Right kidney (tissue), 1 donor: ENCODE data around the gene PSG7.
"Not testable (repeated sequence)": the region's sequence is repeated elsewhere in the genome, so short reads cannot be mapped to it uniquely, and the experiment has no call there.

Source experiments
- DNase-seq: peaks from one replicate; pipeline ENCODE4 v3.0.0-alpha.2; 2016

The PSG7 gene

DNA sequence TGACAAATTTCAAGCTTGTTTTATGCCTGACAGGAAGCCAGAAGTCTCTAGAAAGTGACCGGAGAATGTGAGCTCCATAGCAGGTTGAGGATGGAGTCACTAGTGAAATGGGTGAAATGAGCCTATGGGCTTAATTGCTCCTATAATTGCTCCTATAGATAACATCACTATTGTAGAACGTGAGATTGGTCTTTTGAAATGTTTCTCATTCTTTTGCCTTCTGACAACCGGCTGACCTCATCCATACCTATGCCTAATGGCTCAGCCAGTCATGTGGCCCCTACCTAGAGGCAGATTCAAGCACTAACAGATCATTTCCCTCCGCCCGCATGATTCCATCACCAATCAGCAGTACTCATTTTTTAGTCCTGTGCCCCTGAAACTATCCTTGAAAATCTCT is 23.5 kb downstream of the PSG7 start:
- DNase-seq = not testable (repeated sequence)

DNA sequence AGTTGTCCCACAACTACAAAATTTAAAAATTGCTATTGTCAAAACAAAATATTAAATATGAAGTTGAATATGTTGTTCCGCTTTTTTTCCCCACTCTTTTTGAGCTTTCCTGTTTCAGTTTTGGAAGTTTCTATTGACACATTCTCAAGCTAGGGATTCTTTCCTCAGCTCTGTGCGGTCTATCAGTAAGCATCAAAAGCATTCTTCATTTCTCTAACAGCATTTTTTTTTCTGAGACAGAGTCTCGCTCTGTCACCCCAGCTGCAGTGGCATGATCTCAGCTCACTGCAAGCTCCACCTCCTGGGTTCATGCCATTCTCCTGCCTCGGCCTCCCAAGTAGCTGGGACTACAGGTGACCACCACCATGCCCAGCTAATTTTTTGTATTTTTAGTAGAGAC is 24.1 kb downstream of the PSG7 start:
- not testable (repeated sequence) for DNase-seq

DNA sequence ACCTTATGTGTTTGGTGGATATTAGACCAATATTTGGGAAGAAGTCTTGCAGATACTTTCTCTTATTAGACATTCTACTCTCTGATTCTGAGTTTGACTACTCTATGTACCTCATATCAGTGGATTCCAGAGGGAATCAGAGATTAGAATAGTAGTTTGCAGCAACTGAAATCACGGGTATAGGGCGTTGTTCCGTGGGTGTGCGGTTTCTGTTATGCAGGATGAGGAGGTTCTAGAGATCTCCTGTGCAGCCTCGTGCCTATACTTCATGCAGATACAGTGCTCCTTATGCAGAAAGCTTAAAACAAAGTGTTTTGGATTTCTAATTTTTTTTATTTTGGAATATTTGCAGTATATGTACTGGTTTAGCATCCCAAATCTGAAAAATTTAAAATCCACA is 25.3 kb downstream of the PSG7 start:
- DNase-seq = not testable (repeated sequence)

GRCh38 chr19:42906162-42906561 is 30.8 kb downstream of the PSG7 start:
- DNase-seq = not testable (repeated sequence)

- not testable (repeated sequence) for DNase-seq
Measured at GRCh38 chr19:42900561-42900960, 36.4 kb downstream of the PSG7 start.

DNA sequence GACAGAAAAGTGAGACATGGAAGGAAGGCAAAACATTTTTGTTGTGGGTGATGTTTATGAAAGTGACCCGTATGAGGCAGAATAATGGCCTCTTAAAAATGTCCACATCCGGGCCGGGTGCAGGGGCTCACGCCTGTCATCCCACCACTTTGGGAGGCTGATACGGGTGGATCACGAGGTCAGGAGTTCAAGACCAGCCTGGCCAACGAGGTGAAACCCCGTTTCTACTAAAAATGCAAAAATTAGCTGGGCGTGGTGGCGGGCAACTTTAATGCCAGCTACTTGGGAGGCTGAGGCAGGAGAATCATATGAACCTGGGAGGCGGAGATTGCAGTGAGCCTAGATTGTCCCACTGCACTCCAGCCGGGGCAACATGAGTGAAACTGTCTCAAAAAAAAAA is 37.3 kb downstream of the PSG7 start:
- DNase-seq = not testable (repeated sequence)

- DNase-seq = not testable (repeated sequence)
Measured at GRCh38 chr19:42899110-42899509, 37.9 kb downstream of the PSG7 start.

DNA sequence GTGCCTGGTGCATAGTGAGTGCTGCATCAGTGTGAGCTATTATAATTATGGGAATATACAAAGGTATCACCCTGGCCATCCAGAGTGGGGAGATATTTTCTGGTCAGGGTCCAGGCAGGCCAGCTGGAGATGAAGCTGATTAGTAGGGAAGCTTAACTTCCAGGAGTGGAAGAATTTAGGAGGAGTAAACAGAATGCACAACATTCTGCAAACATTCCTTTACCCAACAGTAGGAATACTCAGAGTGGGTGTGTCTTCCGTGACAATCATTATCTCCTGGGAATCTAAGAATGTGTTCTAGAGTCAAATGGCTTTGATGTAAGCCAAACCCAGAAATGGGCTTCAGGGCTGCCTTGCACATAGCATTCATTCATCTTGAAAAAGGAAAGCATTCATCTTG is 38.4 kb downstream of the PSG7 start:
- not testable (repeated sequence) for DNase-seq

- not testable (repeated sequence) for DNase-seq
Measured at GRCh38 chr19:42897729-42898128, 39.3 kb downstream of the PSG7 start.

DNA sequence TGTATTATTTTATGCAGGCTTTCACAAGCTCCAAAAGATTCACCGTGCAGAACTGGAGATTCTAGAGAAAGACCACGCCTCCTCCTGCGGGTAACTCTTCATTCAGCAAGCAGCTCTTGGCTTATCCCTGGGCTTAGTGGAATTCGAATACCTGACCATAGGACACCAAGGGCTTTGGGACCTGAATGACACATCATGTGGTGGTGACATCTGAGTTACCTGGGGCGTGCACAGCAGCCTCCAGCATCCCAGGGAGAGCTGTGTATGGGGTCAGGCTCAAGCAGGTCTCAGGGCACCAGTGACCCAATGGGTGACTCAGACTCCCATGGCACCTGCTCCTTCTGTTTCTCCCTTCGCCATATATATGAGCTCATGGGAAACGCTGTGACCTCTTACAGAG is 46.6 kb downstream of the PSG7 start:
- DNase-seq = not testable (repeated sequence)

DNA sequence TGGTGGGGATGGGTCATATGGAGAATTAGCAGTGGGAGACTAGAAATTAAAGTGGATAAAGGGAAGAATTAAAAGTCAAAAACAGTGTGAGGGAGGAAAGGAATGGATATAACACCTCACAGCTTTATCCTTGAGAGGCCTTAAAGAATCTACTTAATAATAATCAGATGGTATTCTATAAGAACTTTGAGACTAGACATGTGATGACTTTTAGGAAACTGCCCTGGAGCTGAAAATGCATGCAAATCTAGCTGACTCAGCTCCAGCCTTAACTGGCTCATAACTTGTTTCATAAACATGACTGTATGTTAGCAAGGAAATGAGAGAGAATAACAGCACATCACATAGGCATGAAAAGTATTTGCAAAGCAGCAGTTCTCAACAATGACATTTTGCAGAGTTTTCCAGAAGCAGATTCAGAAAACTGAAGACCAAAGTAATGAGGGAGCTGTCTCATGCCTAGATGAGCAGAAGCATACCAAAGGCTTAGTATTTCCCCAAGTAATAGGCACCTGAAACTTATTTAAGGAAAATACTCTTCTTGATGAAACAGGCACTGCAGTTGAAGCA is 49.0 kb downstream of the PSG7 start:
- DNase-seq = not testable (repeated sequence)

DNA sequence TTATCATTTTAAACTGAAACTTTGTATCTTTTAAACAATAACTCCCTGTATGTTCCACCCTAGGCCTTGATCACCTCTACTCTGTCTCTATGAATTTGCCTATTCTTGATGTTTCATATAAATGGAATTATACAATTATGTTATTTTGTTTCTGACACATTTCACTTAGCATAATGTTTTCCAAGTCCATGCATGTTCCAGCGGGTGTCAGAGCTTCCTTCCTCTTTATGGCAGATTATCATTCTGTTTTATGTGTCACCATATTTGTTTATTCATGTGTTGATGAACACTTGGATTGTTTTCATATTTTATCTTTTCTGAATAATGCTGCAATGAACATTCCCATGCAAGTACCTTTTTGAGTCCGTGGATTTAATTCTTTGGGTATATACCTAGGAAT is 54.3 kb downstream of the PSG7 start:
- not testable (repeated sequence) for DNase-seq

DNA sequence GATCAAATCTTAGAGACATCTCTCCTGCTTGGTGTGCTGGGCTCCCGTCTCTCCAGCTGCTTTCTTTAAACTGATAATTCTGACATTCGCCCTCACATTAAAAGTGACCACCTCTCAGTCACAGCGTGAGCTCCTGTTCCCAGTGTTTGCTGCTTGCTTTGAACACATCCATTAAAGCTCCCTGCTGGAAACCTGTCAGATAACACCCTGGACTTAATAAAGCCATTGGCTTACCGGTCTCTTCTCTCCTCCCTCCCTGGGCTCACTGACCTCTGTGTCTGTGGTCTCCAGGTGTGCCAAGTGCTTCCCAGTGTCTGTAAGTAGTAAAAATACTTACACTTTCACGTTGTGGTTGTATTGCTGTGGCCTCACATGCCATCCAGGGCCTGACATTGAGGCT is 55.0 kb downstream of the PSG7 start:
- not testable (repeated sequence) for DNase-seq

DNA sequence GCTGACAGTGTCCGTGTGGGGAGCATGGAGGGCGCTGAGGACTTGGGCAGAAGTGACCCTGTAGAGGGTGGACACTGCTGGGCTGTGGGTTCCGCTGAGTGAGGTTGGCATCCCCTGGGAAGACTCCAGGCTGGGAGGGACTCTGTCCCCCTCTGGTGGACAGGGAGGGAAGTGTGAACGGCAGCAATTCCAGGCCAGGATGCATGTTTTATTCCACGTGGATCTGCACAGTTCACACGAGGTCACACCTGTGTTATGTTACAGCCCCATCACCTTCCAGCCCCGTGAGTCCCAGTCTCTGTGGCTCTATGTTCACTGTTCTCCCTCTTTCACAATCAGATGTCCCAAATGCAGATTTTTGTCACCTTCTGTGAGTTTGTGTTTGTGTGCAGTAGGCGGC is 55.7 kb downstream of the PSG7 start:
- DNase-seq = not testable (repeated sequence)

- not testable (repeated sequence) for DNase-seq
Measured at GRCh38 chr19:42880621-42881020, 56.4 kb downstream of the PSG7 start.

GRCh38 chr19:42879613-42880012 is 57.4 kb downstream of the PSG7 start, which contains the start of gene PSG1:
Gene PSG1 (minus strand): TSS chr19:42879713. CDS start chr19:42879581, 132 bp downstream.
- DNase-seq = no peak

GRCh38 chr19:42876596-42876995 is 60.4 kb downstream of the PSG7 start:
- DNase-seq = not testable (repeated sequence)

DNA sequence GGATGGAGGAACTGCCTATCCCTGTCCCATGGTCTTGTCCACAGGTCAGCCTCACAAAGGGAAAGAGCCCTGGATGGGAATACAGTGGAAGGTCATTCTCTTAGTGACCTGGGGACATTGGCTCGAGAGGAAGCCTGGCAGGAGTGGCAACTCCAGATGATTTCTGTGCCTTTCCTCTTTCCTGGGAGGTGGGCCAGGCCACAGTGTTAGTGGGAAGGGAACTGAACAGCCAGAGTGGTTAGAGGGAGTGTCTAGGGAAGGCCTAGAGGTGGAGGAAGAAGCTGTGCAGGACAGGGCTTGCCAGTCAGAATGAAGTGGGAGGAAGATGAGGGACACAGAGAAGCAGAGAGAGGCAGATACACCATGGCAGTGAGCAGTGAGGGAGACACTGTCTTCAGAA is 61.1 kb downstream of the PSG7 start:
- DNase-seq = not testable (repeated sequence)

- DNase-seq = not testable (repeated sequence)
Measured at GRCh38 chr19:42874901-42875813, 61.9 kb downstream of the PSG7 start.

GRCh38 chr19:42874136-42874535 is 62.9 kb downstream of the PSG7 start:
- DNase-seq = not testable (repeated sequence)
